ENCODE data around the gene AS3MT. TPM values are rescaled to one million over a fixed set of nuclear protein-coding genes. Genes with fewer than 3 reads are reported as not detected.

Gene AS3MT
- polyA plus RNA-seq, 2 of the 4 experiments (the other 2 are of a cell fraction): 10.7 to 10.8 TPM

DNA sequence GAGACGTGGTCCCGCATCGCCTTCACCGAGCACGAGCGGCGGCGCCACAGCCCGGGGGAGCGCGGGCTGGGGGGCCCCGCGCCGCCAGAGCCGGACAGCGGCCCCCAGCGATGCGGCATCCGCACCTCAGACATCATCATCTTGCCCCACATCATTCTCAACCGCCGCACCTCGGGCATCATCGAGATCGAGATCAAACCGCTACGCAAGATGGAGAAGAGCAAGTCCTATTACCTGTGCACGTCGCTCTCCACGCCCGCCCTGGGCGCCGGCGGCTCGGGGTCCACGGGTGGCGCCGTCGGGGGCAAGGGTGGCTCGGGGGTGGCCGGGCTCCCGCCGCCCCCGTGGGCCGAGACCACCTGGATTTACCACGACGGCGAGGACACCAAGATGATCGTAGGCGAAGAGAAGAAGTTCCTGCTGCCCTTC lies 49.6 kb downstream of the AS3MT start:
- TF ChIP-seq ESRRA (IDR thresholded peaks at IDR 0.05; ENCODE audit: borderline replicate concordance, low read length) (no peak), PHF8 (IDR thresholded peaks at IDR 0.05; ENCODE audit: borderline replicate concordance, low read depth) (0 out of 2 replicates have a peak, but pooled peaks have one; percentile 33), CBX8 (IDR thresholded peaks at IDR 0.05) (no peak)
- POLR2A ChIA-PET: interaction anchor here (0.7 to 1.6 kb wide), 5 partner anchors 141 to 320 kb away, joined by 3 to 6 read pairs (median 4); no protein-coding TSS in a partner anchor
- Histone ChIP-seq H3K4me2 (peak overlapping the region; percentile 88), H3K9me3 (no peaks in the 10 kb centered on the region), H3K4me3 (peak overlapping the region; percentile 87), H3K27ac (peak overlapping the region; percentile 85 to 93), H3K4me1 (peaks cover 28% of the 10 kb centered on the region)
- CTCF ChIA-PET: interaction anchor here (1.1 to 10.5 kb wide), 20 partner anchors 11 to 568 kb away, joined by 3 to 199 read pairs (median 8); no protein-coding TSS in a partner anchor
- 12% methylated on average over 14 of the region's 49 CpGs for WGBS (ENCODE audit: missing lambda C conversion rate)
- FAIRE-seq (no peak), DNase-seq (ENCODE audit: low read depth in 1 of 2, low spot score in 1 of 2) (peak; percentile 15 to 33), ATAC-seq (peak in 1 of 2 experiments; percentile 12; a peak in 2 of 6 replicates)

DNA sequence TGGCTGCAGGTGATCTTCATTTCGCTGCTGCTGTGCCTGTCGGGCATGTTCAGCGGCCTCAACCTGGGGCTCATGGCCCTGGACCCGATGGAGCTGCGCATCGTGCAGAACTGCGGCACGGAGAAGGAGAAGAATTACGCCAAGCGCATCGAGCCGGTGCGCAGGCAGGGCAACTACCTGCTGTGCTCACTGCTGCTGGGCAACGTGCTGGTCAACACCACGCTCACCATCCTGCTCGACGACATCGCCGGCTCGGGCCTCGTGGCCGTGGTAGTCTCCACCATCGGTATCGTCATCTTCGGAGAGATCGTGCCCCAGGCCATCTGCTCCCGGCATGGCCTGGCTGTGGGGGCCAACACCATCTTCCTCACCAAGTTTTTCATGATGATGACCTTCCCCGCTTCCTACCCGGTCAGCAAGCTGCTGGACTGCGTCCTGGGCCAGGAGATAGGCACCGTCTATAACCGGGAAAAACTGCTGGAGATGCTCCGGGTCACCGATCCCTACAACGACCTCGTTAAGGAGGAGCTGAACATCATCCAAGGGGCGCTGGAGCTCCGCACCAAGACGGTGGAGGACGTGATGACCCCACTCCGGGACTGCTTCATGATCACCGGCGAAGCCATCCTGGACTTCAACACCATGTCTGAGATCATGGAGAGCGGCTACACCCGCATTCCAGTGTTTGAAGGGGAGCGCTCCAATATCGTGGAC lies 50.1 kb downstream of the AS3MT start:
- ChIA-PET CTCF (interaction anchor here (1.5 to 10.5 kb wide), 6 partner anchors 34 to 414 kb away, joined by 3 to 199 read pairs (median 14); no protein-coding TSS in a partner anchor), POLR2A (no interaction called here)
- WGBS (ENCODE audit: missing lambda C conversion rate): 91% methylated on average over 47 of the region's 47 CpGs
- peaks cover 28% of the 10 kb centered on the region for H3K4me1 ChIP-seq
- peak overlapping the region; percentile 88 for H3K4me2 ChIP-seq
- no peak for FAIRE-seq
- no peaks in the 10 kb centered on the region for H3K9me3 ChIP-seq
- peak overlapping the region; percentile 87 for H3K4me3 ChIP-seq
- no peak for ATAC-seq
- no peak for DNase-seq (ENCODE audit: low read depth in 1 of 2, low spot score in 1 of 2)
- no peak for TF ChIP-seq RNF2 (IDR thresholded peaks at IDR 0.05; ENCODE audit: borderline replicate concordance, low read depth)
- no peak for TF ChIP-seq HDAC2 (IDR thresholded peaks at IDR 0.05)
- TF ChIP-seq CHD4 (IDR thresholded peaks at IDR 0.05; ENCODE audit: borderline replicate concordance): no peak
- TF ChIP-seq SREBF2 (IDR thresholded peaks at IDR 0.05): no peak
- TF ChIP-seq JUNB (IDR thresholded peaks at IDR 0.05): no peak
- TF ChIP-seq EHMT2 (IDR thresholded peaks at IDR 0.05; ENCODE audit: low read depth): no peak
- no peak for TF ChIP-seq NR3C1 (IDR thresholded peaks at IDR 0.05)
- TF ChIP-seq, protein P1, sequence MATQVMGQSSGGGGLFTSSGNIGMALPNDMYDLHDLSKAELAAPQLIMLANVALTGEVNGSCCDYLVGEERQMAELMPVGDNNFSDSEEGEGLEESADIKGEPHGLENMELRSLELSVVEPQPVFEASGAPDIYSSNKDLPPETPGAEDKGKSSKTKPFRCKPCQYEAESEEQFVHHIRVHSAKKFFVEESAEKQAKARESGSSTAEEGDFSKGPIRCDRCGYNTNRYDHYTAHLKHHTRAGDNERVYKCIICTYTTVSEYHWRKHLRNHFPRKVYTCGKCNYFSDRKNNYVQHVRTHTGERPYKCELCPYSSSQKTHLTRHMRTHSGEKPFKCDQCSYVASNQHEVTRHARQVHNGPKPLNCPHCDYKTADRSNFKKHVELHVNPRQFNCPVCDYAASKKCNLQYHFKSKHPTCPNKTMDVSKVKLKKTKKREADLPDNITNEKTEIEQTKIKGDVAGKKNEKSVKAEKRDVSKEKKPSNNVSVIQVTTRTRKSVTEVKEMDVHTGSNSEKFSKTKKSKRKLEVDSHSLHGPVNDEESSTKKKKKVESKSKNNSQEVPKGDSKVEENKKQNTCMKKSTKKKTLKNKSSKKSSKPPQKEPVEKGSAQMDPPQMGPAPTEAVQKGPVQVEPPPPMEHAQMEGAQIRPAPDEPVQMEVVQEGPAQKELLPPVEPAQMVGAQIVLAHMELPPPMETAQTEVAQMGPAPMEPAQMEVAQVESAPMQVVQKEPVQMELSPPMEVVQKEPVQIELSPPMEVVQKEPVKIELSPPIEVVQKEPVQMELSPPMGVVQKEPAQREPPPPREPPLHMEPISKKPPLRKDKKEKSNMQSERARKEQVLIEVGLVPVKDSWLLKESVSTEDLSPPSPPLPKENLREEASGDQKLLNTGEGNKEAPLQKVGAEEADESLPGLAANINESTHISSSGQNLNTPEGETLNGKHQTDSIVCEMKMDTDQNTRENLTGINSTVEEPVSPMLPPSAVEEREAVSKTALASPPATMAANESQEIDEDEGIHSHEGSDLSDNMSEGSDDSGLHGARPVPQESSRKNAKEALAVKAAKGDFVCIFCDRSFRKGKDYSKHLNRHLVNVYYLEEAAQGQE (IDR thresholded peaks at IDR 0.05): no peak
- no peak for TF ChIP-seq CHD2 (IDR thresholded peaks at IDR 0.05; ENCODE audit: low read length, partially characterized antibody)
- TF ChIP-seq RCOR1 (IDR thresholded peaks at IDR 0.05; ENCODE audit: low read depth, low read length): no peak
- TF ChIP-seq, protein P2, sequence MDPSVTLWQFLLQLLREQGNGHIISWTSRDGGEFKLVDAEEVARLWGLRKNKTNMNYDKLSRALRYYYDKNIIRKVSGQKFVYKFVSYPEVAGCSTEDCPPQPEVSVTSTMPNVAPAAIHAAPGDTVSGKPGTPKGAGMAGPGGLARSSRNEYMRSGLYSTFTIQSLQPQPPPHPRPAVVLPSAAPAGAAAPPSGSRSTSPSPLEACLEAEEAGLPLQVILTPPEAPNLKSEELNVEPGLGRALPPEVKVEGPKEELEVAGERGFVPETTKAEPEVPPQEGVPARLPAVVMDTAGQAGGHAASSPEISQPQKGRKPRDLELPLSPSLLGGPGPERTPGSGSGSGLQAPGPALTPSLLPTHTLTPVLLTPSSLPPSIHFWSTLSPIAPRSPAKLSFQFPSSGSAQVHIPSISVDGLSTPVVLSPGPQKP (IDR thresholded peaks at IDR 0.05; ENCODE audit: low read depth, low read length): no peak
- TF ChIP-seq MAZ (IDR thresholded peaks at IDR 0.05; ENCODE audit: borderline replicate concordance, low read depth, low read length): no peak
- TF ChIP-seq FOSL2 (IDR thresholded peaks at IDR 0.05): no peak
- TF ChIP-seq FOSL2 (CRISPR knock-in tag; IDR thresholded peaks at IDR 0.05): no peak
- no peak for TF ChIP-seq NFE2L2 (conservative IDR thresholded peaks at IDR 0.05; ENCODE audit: low read length)
- TF ChIP-seq EP300 (IDR thresholded peaks at IDR 0.05): no peak
- H3K27ac ChIP-seq: peak overlapping the region; percentile 85 to 93; a peak in 5 of 6 replicates

Measured in A549 (cell line).